ENCODE measurements around the gene CALR3.
"Not testable (repeated sequence)": the region's sequence is repeated elsewhere in the genome, so short reads cannot be mapped to it uniquely, and the experiment has no call there.

CALR3 gene

GRCh38 chr19:16495982-16496612 lies at the start of gene CALR3, which contains the start of gene C19orf44:
Gene CALR3, minus strand, starts transcription at chr19:16496167. Its CDS starts 38 bp downstream, at chr19:16496129.
Gene C19orf44, plus strand, starts transcription at chr19:16496394. Its CDS starts 4,399 bp downstream, at chr19:16500793.
- DNase-seq: peak; percentile 97

GRCh38 chr19:16544473-16545231 lies 48.7 kb upstream of the CALR3 start:
- DNase-seq: no peak

- not testable (repeated sequence) for DNase-seq
Measured at GRCh38 chr19:16543734-16544133, 47.8 kb upstream of the CALR3 start.

- DNase-seq: no peak
Measured at GRCh38 chr19:16542910-16543472, 47.0 kb upstream of the CALR3 start.

GRCh38 chr19:16542045-16542909 lies 46.3 kb upstream of the CALR3 start, which contains the start of gene CHERP:
Gene CHERP, minus strand, starts transcription at chr19:16542437. Its CDS starts 59 bp downstream, at chr19:16542378.
- DNase-seq: peak; percentile 94

- DNase-seq: no peak
Measured at GRCh38 chr19:16541526-16542044, 45.6 kb upstream of the CALR3 start.

- no peak for DNase-seq
Measured at GRCh38 chr19:16540948-16541347, 45.0 kb upstream of the CALR3 start.

GRCh38 chr19:16537111-16537510 lies 41.1 kb upstream of the CALR3 start:
- no peak for DNase-seq

- no peak for DNase-seq
Measured at GRCh38 chr19:16536130-16536529, 40.2 kb upstream of the CALR3 start.

- DNase-seq: no peak
Measured at GRCh38 chr19:16535381-16535780, 39.4 kb upstream of the CALR3 start.

- no peak for DNase-seq
Measured at GRCh38 chr19:16532440-16533234, 36.7 kb upstream of the CALR3 start.

- DNase-seq: no peak
Measured at GRCh38 chr19:16531380-16531669, 35.4 kb upstream of the CALR3 start.

GRCh38 chr19:16530540-16531379 lies 34.8 kb upstream of the CALR3 start:
- DNase-seq: no peak

GRCh38 chr19:16529466-16530144 lies 33.6 kb upstream of the CALR3 start:
- DNase-seq: no peak

GRCh38 chr19:16527971-16528521 lies 32.1 kb upstream of the CALR3 start:
- DNase-seq: peak; percentile 40

GRCh38 chr19:16527334-16527935 lies 31.5 kb upstream of the CALR3 start:
- DNase-seq: no peak

- DNase-seq: no peak
Measured at GRCh38 chr19:16525751-16526481, 29.9 kb upstream of the CALR3 start.

- no peak for DNase-seq
Measured at GRCh38 chr19:16524991-16525734, 29.2 kb upstream of the CALR3 start.

Data from CD4-positive, alpha-beta T cell treated with Interleukin-15 for 1 hour (primary cell).